ENCODE measurements around the gene ABCD3. TPM values are rescaled to one million over a fixed set of nuclear protein-coding genes. Genes with fewer than 3 reads are reported as not detected.

The ABCD3 gene
- total RNA-seq, 3 donors from 2014 or later (not counting 1 experiment from before 2014, with no cell fraction given): 22.3 to 29.5 (median 27.6) TPM

GRCh38 chr1:94408104-94408830, 9.9 kb upstream of the ABCD3 start:
- no peaks in the 10 kb centered on the region for H3K9me3 ChIP-seq (ENCODE audit: control insufficient read depth, insufficient read depth, low read length)
- H3K27ac ChIP-seq (ENCODE audit: low read length): no peak overlapping the region
- no peak for ATAC-seq
- no peaks in the 10 kb centered on the region for H3K36me3 Mint-ChIP-seq
- no peak for DNase-seq
- no peak overlapping the region for H3K27ac Mint-ChIP-seq
- H3K4me3 ChIP-seq (ENCODE audit: low read length): no peak overlapping the region
- no peaks in the 10 kb centered on the region for H3K4me1 ChIP-seq (ENCODE audit: control insufficient read depth, insufficient read depth, low read length)
- peaks cover 30 to 69% of the 10 kb centered on the region in 2 donors for H3K27me3 Mint-ChIP-seq (ENCODE audit: low read depth in 2 of 2)
- H3K27me3 ChIP-seq (ENCODE audit: control insufficient read depth, insufficient read depth, low read length): peaks cover 4% of the 10 kb centered on the region
- no peak for TF ChIP-seq CTCF (IDR thresholded peaks at IDR 0.05)
- H3K4me1 Mint-ChIP-seq: no peaks in the 10 kb centered on the region
- WGBS (ENCODE audit: insufficient coverage): 94% methylated on average over 8 of the region's 8 CpGs
- no peak overlapping the region for H3K4me3 Mint-ChIP-seq
- H3K36me3 ChIP-seq (ENCODE audit: control insufficient read depth, insufficient read depth, low read length): no peaks in the 10 kb centered on the region
- intact Hi-C loops (cut with micrococcal nuclease): no loop called here
- H3K9me3 Mint-ChIP-seq: no peaks in the 10 kb centered on the region

- no peak overlapping the region for H3K4me3 Mint-ChIP-seq
- Histone ChIP-seq H3K36me3 (ENCODE audit: control insufficient read depth, insufficient read depth, low read length) (no peaks in the 10 kb centered on the region), H3K27ac (ENCODE audit: low read length) (no peak overlapping the region), H3K4me3 (ENCODE audit: low read length) (no peak overlapping the region), H3K27me3 (ENCODE audit: control insufficient read depth, insufficient read depth, low read length) (peaks cover 2% of the 10 kb centered on the region), H3K9me3 (ENCODE audit: control insufficient read depth, insufficient read depth, low read length) (no peaks in the 10 kb centered on the region), H3K4me1 (ENCODE audit: control insufficient read depth, insufficient read depth, low read length) (no peaks in the 10 kb centered on the region)
- DNase-seq: no peak
- H3K9me3 Mint-ChIP-seq: no peaks in the 10 kb centered on the region
- ATAC-seq: no peak
- peaks cover 30 to 53% of the 10 kb centered on the region in 2 donors for H3K27me3 Mint-ChIP-seq (ENCODE audit: low read depth in 2 of 2)
- no peak overlapping the region for H3K27ac Mint-ChIP-seq
- TF ChIP-seq CTCF (IDR thresholded peaks at IDR 0.05): no peak
- intact Hi-C loops (cut with micrococcal nuclease): loop anchor here (10.0 kb wide), 1 partner anchor 656 kb away; no protein-coding TSS in a partner anchor
- H3K36me3 Mint-ChIP-seq: no peaks in the 10 kb centered on the region
- H3K4me1 Mint-ChIP-seq: no peaks in the 10 kb centered on the region
- WGBS (ENCODE audit: insufficient coverage): no CpG with 5 or more reads among the region's 1 CpG
These were observed 7.0 kb upstream of the ABCD3 start for GRCh38 chr1:94411237-94411636.

GRCh38 chr1:94413311-94413710, 4.9 kb upstream of the ABCD3 start:
- intact Hi-C loops (cut with micrococcal nuclease): loop anchor here (10.0 kb wide), 1 partner anchor 659 kb away; no protein-coding TSS in a partner anchor
- WGBS (ENCODE audit: insufficient coverage): 33% methylated on average over 1 of the region's 2 CpGs

More at GRCh38 chr1:94413311-94413710, 4.9 kb upstream of the ABCD3 start:
- DNase-seq (no peak), ATAC-seq (no peak)
- Histone ChIP-seq H3K27ac (ENCODE audit: low read length) (no peak overlapping the region), H3K9me3 (ENCODE audit: control insufficient read depth, insufficient read depth, low read length) (no peaks in the 10 kb centered on the region), H3K36me3 (ENCODE audit: control insufficient read depth, insufficient read depth, low read length) (no peaks in the 10 kb centered on the region), H3K4me1 (ENCODE audit: control insufficient read depth, insufficient read depth, low read length) (peaks cover 2% of the 10 kb centered on the region), H3K27me3 (ENCODE audit: control insufficient read depth, insufficient read depth, low read length) (no peaks in the 10 kb centered on the region), H3K4me3 (ENCODE audit: low read length) (no peak overlapping the region)
- H3K27ac Mint-ChIP-seq: no peak overlapping the region
- no peaks in the 10 kb centered on the region for H3K4me1 Mint-ChIP-seq
- H3K9me3 Mint-ChIP-seq: no peaks in the 10 kb centered on the region
- H3K27me3 Mint-ChIP-seq (ENCODE audit: low read depth in 2 of 2): peaks cover 24 to 33% of the 10 kb centered on the region in 2 donors
- no peak for TF ChIP-seq CTCF (IDR thresholded peaks at IDR 0.05)
- H3K4me3 Mint-ChIP-seq: no peak overlapping the region
- H3K36me3 Mint-ChIP-seq: no peaks in the 10 kb centered on the region

All from natural killer cell (primary cell).